ENCODE measurements around the gene NLRC5.
"Not testable (repeated sequence)": the region's sequence is repeated elsewhere in the genome, so short reads cannot be mapped to it uniquely, and the experiment has no call there.

The NLRC5 gene

GRCh38 chr16:57053206-57053605 is 63.8 kb downstream of the NLRC5 start:
- no peak for DNase-seq (ENCODE audit: low read depth)

- DNase-seq (ENCODE audit: low read depth): no peak
Observed at GRCh38 chr16:57054338-57054737, 65.0 kb downstream of the NLRC5 start.

- no peak for DNase-seq (ENCODE audit: low read depth)
Observed at GRCh38 chr16:57054771-57055170, 65.4 kb downstream of the NLRC5 start.

- DNase-seq (ENCODE audit: low read depth): no peak
Observed at GRCh38 chr16:57055671-57056070, 66.3 kb downstream of the NLRC5 start.

GRCh38 chr16:57058291-57058861 is 69.0 kb downstream of the NLRC5 start:
- DNase-seq (ENCODE audit: low read depth): no peak

- no peak for DNase-seq (ENCODE audit: low read depth)
Observed at GRCh38 chr16:57060323-57061083, 71.1 kb downstream of the NLRC5 start.

GRCh38 chr16:57061084-57061905 is 71.9 kb downstream of the NLRC5 start:
- DNase-seq (ENCODE audit: low read depth): peak; percentile 66

- no peak for DNase-seq (ENCODE audit: low read depth)
Observed at GRCh38 chr16:57062329-57062728, 73.0 kb downstream of the NLRC5 start.

- not testable (repeated sequence) for DNase-seq (ENCODE audit: low read depth)
Observed at GRCh38 chr16:57063189-57063588, 73.8 kb downstream of the NLRC5 start.

GRCh38 chr16:57064995-57065394 is 75.6 kb downstream of the NLRC5 start:
- DNase-seq (ENCODE audit: low read depth): no peak

- no peak for DNase-seq (ENCODE audit: low read depth)
Observed at GRCh38 chr16:57066625-57067024, 77.3 kb downstream of the NLRC5 start.

GRCh38 chr16:57067347-57067746 is 78.0 kb downstream of the NLRC5 start:
- DNase-seq (ENCODE audit: low read depth): no peak

GRCh38 chr16:57069053-57069452 is 79.7 kb downstream of the NLRC5 start:
- no peak for DNase-seq (ENCODE audit: low read depth)

- no peak for DNase-seq (ENCODE audit: low read depth)
Observed at GRCh38 chr16:57069635-57070370, 80.4 kb downstream of the NLRC5 start.

GRCh38 chr16:57070424-57070823 is 81.1 kb downstream of the NLRC5 start:
- no peak for DNase-seq (ENCODE audit: low read depth)

- not testable (repeated sequence) for DNase-seq (ENCODE audit: low read depth)
Observed at GRCh38 chr16:57071081-57071732, 81.8 kb downstream of the NLRC5 start.

GRCh38 chr16:57071831-57072582 is 82.7 kb downstream of the NLRC5 start:
- DNase-seq (ENCODE audit: low read depth): no peak

- no peak for DNase-seq (ENCODE audit: low read depth)
Observed at GRCh38 chr16:57072616-57073275, 83.4 kb downstream of the NLRC5 start.

- DNase-seq (ENCODE audit: low read depth): no peak
Observed at GRCh38 chr16:57077714-57078113, 88.4 kb downstream of the NLRC5 start.

- DNase-seq (ENCODE audit: low read depth): no peak
Observed at GRCh38 chr16:57081744-57082143, 92.4 kb downstream of the NLRC5 start.

Data from GM04504 (cell line).